PFSK-1 (cell line): ENCODE data around the gene CNOT8.

ENCODE experiments used
- POLR2AphosphoS5 ChIP-seq: IDR thresholded peaks from 2 replicates; pipeline ENCODE4 v1.6.1; 2012; ENCODE audit warnings: low read depth, mild to moderate bottlenecking, control low read depth, low read length, moderate library complexity
- REST ChIP-seq, 2 experiments: IDR thresholded peaks; 2 replicates each; pipeline versions ENCODE4 v1.6.1 to v1.8.0; 2011 to 2012; ENCODE audit warnings: low read depth in 2 of 2, low read length in 2 of 2, control low read depth in 1 of 2, inconsistent platforms in 1 of 2, mild to moderate bottlenecking in 1 of 2, moderate library complexity in 1 of 2; ENCODE audit not compliant: insufficient read depth in 1 of 2
- TAF1 ChIP-seq: IDR thresholded peaks from 2 replicates; pipeline ENCODE4 v1.6.1; 2012; ENCODE audit warnings: low read length, control low read depth, borderline replicate concordance; ENCODE audit not compliant: insufficient read depth

GRCh38 chr5:154884424-154884823 is 26.0 kb downstream of the CNOT8 start:
- no peak for TF ChIP-seq REST (IDR thresholded peaks at IDR 0.05; ENCODE audit: insufficient read depth in 1 of 2, low read depth in 2 of 2, low read length in 2 of 2)
- TF ChIP-seq TAF1, result no peak
- no peak for TF ChIP-seq POLR2AphosphoS5
